ENCODE data around the gene MAML1. TPM values are rescaled to one million over a fixed set of nuclear protein-coding genes. Genes with fewer than 3 reads are reported as not detected.
"Not testable (repeated sequence)": the region's sequence is repeated elsewhere in the genome, so short reads cannot be mapped to it uniquely, and the experiment has no call there.

The MAML1 gene
- total RNA-seq, 3 donors from 2014 or later (not counting 1 experiment from before 2014, with no cell fraction given): 28.8 to 45.4 (median 37.6) TPM

DNA sequence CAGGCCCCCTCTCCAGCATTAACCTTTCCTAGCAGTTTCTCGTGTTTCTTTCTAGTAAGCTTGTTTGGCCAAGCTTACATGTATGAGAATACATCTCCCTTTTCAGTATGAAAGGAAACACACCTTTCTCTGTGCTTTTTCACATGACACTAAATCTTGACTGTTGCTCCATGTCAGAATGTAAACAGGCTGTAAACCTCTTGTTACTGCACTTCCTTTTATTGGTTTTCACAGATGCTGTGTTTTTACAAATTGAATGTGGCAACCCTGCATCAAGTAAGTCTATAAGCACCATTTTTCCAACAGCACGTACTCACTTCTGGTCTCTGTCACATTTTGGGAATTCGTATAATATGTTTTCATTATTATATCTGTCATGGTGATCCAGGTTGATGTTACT lies 36.0 kb upstream of the MAML1 start:
- no peaks in the 10 kb centered on the region for H3K27me3 ChIP-seq (ENCODE audit: control insufficient read depth, insufficient read depth, low read length)
- ATAC-seq (no peak), DNase-seq (no peak)
- intact Hi-C loops (cut with micrococcal nuclease): loop anchor here (2.0 kb wide), 1 partner anchor 98 kb away; no protein-coding TSS in a partner anchor
- Mint-ChIP-seq H3K36me3 (no peaks in the 10 kb centered on the region), H3K9me3 (no peaks in the 10 kb centered on the region), H3K27me3 (ENCODE audit: low read depth in 2 of 2) (no peaks in the 10 kb centered on the region), H3K27ac (peak overlapping the region; percentile 94 to 99), H3K4me1 (peaks cover 34 to 41% of the 10 kb centered on the region in 2 donors), H3K4me3 (no peak overlapping the region)
- 63% methylated on average over 2 of the region's 3 CpGs for WGBS (ENCODE audit: insufficient coverage)
- H3K4me3 ChIP-seq (ENCODE audit: low read length): no peak overlapping the region
- no peak for TF ChIP-seq CTCF (IDR thresholded peaks at IDR 0.05)
- H3K4me1 ChIP-seq (ENCODE audit: control insufficient read depth, insufficient read depth, low read length): peaks cover 35% of the 10 kb centered on the region
- H3K27ac ChIP-seq (ENCODE audit: low read length): peak overlapping the region; percentile 18
- no peaks in the 10 kb centered on the region for H3K36me3 ChIP-seq (ENCODE audit: control insufficient read depth, insufficient read depth, low read length)
- no peaks in the 10 kb centered on the region for H3K9me3 ChIP-seq (ENCODE audit: control insufficient read depth, insufficient read depth, low read length)

DNA sequence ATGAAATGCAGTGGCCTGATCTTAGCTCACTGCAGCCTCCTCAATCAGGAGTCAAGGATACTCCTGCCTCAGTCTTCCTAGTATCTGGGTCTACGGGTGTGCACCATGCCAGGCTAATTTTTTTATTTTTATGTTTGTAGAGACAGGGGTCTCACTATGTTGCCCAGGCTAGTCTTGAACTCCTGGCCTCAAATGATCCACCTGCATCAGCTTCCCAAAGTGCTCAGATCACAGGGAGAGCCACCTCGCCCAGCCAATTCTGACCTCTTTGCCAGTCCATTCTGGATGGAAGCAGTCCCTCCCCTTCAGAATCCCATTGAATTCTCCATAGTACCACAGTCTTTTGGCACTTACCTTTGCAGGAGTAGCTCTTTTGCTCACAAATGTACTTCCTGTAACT lies 35.5 kb upstream of the MAML1 start:
- H3K9me3 Mint-ChIP-seq: no peaks in the 10 kb centered on the region
- H3K27ac ChIP-seq (ENCODE audit: low read length): peak overlapping the region; percentile 81
- peak overlapping the region; percentile 94 to 99 for H3K27ac Mint-ChIP-seq
- no peak for TF ChIP-seq CTCF (IDR thresholded peaks at IDR 0.05)
- WGBS (ENCODE audit: insufficient coverage): 94% methylated on average over 2 of the region's 2 CpGs
- peaks cover 39% of the 10 kb centered on the region for H3K4me1 ChIP-seq (ENCODE audit: control insufficient read depth, insufficient read depth, low read length)
- DNase-seq (no peak), ATAC-seq (no peak)
- no peaks in the 10 kb centered on the region for H3K27me3 ChIP-seq (ENCODE audit: control insufficient read depth, insufficient read depth, low read length)
- H3K4me3 ChIP-seq (ENCODE audit: low read length): no peak overlapping the region
- intact Hi-C loops (cut with micrococcal nuclease): loop anchor here (2.0 kb wide), 1 partner anchor 98 kb away; no protein-coding TSS in a partner anchor
- H3K4me3 Mint-ChIP-seq: no peak overlapping the region
- no peaks in the 10 kb centered on the region for H3K9me3 ChIP-seq (ENCODE audit: control insufficient read depth, insufficient read depth, low read length)
- no peaks in the 10 kb centered on the region for H3K36me3 Mint-ChIP-seq
- no peaks in the 10 kb centered on the region for H3K27me3 Mint-ChIP-seq (ENCODE audit: low read depth in 2 of 2)
- H3K36me3 ChIP-seq (ENCODE audit: control insufficient read depth, insufficient read depth, low read length): no peaks in the 10 kb centered on the region
- peaks cover 36 to 42% of the 10 kb centered on the region in 2 donors for H3K4me1 Mint-ChIP-seq

DNA sequence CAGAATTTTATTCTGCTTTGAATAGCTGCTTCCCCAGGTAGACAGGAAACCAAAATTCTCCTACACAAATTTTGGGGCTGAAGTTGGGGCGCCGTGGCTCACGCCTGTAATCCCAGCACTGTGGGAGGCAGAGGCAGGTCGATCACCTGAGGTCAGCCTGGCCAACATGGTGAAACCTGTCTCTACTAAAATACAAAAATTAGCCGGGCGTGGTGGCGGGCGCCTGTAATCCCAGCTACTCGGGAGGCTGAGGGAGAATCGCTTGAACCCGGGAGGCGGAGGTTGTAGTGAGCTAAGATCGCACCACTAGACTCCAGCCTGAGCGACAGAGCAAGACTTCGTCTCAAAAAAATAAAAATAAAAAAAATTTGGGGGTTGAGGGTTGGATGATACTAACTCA lies 35.1 kb upstream of the MAML1 start:
- not testable (repeated sequence) for H3K36me3 Mint-ChIP-seq; H3K36me3 ChIP-seq (ENCODE audit: control insufficient read depth, insufficient read depth, low read length); H3K9me3 Mint-ChIP-seq; H3K9me3 ChIP-seq (ENCODE audit: control insufficient read depth, insufficient read depth, low read length); H3K27me3 ChIP-seq (ENCODE audit: control insufficient read depth, insufficient read depth, low read length); H3K27me3 Mint-ChIP-seq (ENCODE audit: low read depth in 2 of 2); ATAC-seq; DNase-seq
- WGBS (ENCODE audit: insufficient coverage): 92% methylated on average over 9 of the region's 15 CpGs
- Mint-ChIP-seq H3K4me3 (peak overlapping the region; percentile 97), H3K27ac (peak overlapping the region; percentile 94 to 99), H3K4me1 (peaks cover 41 to 46% of the 10 kb centered on the region in 2 donors)
- Histone ChIP-seq H3K4me3 (ENCODE audit: low read length) (peak overlapping the region; percentile 65), H3K4me1 (ENCODE audit: control insufficient read depth, insufficient read depth, low read length) (peaks cover 40% of the 10 kb centered on the region), H3K27ac (ENCODE audit: low read length) (peak overlapping the region; percentile 81)
- intact Hi-C loops (cut with micrococcal nuclease): loop anchor here (2.0 kb wide), 1 partner anchor 97 kb away; no protein-coding TSS in a partner anchor

DNA sequence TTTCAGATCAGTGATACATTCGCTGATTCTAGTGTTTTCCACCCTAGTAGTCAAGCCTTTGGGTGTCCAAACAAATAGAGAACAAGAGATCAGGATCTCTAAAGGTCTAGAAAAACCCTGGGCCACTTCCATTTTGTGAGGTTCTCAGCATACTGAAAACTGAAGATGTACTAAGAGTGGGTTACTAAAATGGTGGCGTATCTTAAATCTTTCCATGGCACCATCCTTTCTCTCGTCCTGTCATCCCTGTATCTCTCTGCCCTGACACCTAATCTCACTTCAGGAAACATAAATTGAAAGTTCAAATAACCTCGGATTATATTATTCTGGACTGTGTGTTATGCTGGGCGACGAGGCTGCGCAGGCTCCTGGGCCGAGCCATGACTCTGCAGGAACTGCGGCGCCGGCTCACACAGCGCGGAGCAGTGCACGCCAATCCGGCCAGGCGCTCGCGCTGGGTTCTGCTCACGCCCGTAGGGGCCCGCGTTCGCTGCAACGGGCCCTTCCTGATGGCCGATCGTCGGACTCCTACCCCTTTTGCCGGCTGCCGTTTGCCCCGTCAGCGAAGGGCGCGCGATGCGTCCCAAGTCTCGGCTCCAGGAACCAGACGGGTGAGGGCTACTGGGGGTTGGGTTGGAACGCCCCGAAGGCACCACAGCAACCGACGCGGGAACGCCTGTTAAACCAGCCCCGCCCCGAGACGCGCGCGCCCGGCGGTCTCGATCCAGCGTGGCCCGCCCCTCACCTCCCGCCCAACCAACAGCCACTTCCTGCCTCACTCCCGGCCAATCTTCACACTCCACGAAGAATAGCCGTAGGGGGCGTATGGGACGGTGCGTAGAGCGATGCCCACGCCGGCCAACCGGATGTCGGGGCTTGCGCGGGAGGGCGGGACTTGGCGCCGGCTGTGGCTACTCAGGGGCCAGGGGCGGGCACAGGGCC lies 34.4 kb upstream of the MAML1 start:
- Histone ChIP-seq H3K4me3 (ENCODE audit: low read length) (peak overlapping the region; percentile 65), H3K27me3 (ENCODE audit: control insufficient read depth, insufficient read depth, low read length) (no peaks in the 10 kb centered on the region), H3K36me3 (ENCODE audit: control insufficient read depth, insufficient read depth, low read length) (no peaks in the 10 kb centered on the region), H3K9me3 (ENCODE audit: control insufficient read depth, insufficient read depth, low read length) (no peaks in the 10 kb centered on the region), H3K4me1 (ENCODE audit: control insufficient read depth, insufficient read depth, low read length) (peaks cover 42% of the 10 kb centered on the region), H3K27ac (ENCODE audit: low read length) (peak overlapping the region; percentile 81)
- Mint-ChIP-seq H3K9me3 (no peaks in the 10 kb centered on the region), H3K27me3 (ENCODE audit: low read depth in 2 of 2) (no peaks in the 10 kb centered on the region), H3K4me1 (peaks cover 45 to 50% of the 10 kb centered on the region in 2 donors), H3K4me3 (peak overlapping the region; percentile 97), H3K27ac (peak overlapping the region; percentile 94 to 99), H3K36me3 (no peaks in the 10 kb centered on the region)
- no peak for TF ChIP-seq CTCF (IDR thresholded peaks at IDR 0.05)
- ATAC-seq (peak; percentile 83 to 95 (median 88)), DNase-seq (peak; percentile 99)
- 1% methylated on average over 72 of the region's 72 CpGs for WGBS (ENCODE audit: insufficient coverage)
- intact Hi-C loops (cut with micrococcal nuclease): loop anchor here (1.0 to 2.0 kb wide), 4 partner anchors 20 to 97 kb away; partner anchors contain the start of genes HNRNPH1 and MAML1
